Measurements from ENCODE around the gene INPP5A.

- TF ChIP-seq, protein P1, sequence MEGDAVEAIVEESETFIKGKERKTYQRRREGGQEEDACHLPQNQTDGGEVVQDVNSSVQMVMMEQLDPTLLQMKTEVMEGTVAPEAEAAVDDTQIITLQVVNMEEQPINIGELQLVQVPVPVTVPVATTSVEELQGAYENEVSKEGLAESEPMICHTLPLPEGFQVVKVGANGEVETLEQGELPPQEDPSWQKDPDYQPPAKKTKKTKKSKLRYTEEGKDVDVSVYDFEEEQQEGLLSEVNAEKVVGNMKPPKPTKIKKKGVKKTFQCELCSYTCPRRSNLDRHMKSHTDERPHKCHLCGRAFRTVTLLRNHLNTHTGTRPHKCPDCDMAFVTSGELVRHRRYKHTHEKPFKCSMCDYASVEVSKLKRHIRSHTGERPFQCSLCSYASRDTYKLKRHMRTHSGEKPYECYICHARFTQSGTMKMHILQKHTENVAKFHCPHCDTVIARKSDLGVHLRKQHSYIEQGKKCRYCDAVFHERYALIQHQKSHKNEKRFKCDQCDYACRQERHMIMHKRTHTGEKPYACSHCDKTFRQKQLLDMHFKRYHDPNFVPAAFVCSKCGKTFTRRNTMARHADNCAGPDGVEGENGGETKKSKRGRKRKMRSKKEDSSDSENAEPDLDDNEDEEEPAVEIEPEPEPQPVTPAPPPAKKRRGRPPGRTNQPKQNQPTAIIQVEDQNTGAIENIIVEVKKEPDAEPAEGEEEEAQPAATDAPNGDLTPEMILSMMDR (IDR thresholded peaks at IDR 0.05) = no peak
- TF ChIP-seq EZH2phosphoT487 (IDR thresholded peaks at IDR 0.05) = no peak
Observed at GRCh38 chr10:132644527-132645246, 107.1 kb downstream of the INPP5A start.
